AG09309 (cell line): ENCODE results near the gene TMEM81.

Experiments used
- DNase-seq: peaks from one replicate; pipeline ENCODE4 v3.0.0-alpha.2; 2010; ENCODE audit warnings: low read depth
- H3K4me3 ChIP-seq: 2 replicates; pipeline ENCODE4 v1.5.1; 2011; ENCODE audit warnings: mild to moderate bottlenecking, low read depth, low read length, moderate library complexity; ENCODE audit not compliant: control insufficient read depth
- CTCF ChIP-seq: IDR thresholded peaks from 2 replicates; pipeline ENCODE4 v1.5.1; 2011; ENCODE audit warnings: mild to moderate bottlenecking, low read depth, low read length, inconsistent platforms; ENCODE audit not compliant: insufficient read depth, control insufficient read depth; ENCODE audit errors: missing control alignments

Gene TMEM81

GRCh38 chr1:205122489-205122882 is 38.2 kb upstream of the TMEM81 start:
- peak overlapping the region; percentile 32 for H3K4me3 ChIP-seq
- TF ChIP-seq CTCF, result no peak
- DNase-seq, result no peak

- TF ChIP-seq CTCF, result peak; percentile 81
- H3K4me3 ChIP-seq, result peak within 1 kb of the TSS; percentile 87
- peak; percentile 96 for DNase-seq
These were observed 37.6 kb upstream of the TMEM81 start, which contains the start of gene RBBP5 for GRCh38 chr1:205121660-205122488. Gene RBBP5, minus strand, starts transcription at chr1:205121978. Its CDS starts 105 bp downstream, at chr1:205121873.

GRCh38 chr1:205118752-205119151 is 34.5 kb upstream of the TMEM81 start:
- no peak for TF ChIP-seq CTCF
- DNase-seq, result no peak
- no peak overlapping the region for H3K4me3 ChIP-seq

- no peak overlapping the region for H3K4me3 ChIP-seq
- TF ChIP-seq CTCF, result no peak
- no peak for DNase-seq
These were observed 27.1 kb upstream of the TMEM81 start for GRCh38 chr1:205111354-205111753.

- no peak for DNase-seq
- TF ChIP-seq CTCF, result no peak
- H3K4me3 ChIP-seq, result no peak overlapping the region
These were observed 25.5 kb upstream of the TMEM81 start for GRCh38 chr1:205109711-205110110.

- TF ChIP-seq CTCF, result no peak
- no peak for DNase-seq
- H3K4me3 ChIP-seq, result no peak overlapping the region
These were observed 25.0 kb upstream of the TMEM81 start for GRCh38 chr1:205109269-205109668.
